Measurements from ENCODE around the gene PLEKHM2.

DNA sequence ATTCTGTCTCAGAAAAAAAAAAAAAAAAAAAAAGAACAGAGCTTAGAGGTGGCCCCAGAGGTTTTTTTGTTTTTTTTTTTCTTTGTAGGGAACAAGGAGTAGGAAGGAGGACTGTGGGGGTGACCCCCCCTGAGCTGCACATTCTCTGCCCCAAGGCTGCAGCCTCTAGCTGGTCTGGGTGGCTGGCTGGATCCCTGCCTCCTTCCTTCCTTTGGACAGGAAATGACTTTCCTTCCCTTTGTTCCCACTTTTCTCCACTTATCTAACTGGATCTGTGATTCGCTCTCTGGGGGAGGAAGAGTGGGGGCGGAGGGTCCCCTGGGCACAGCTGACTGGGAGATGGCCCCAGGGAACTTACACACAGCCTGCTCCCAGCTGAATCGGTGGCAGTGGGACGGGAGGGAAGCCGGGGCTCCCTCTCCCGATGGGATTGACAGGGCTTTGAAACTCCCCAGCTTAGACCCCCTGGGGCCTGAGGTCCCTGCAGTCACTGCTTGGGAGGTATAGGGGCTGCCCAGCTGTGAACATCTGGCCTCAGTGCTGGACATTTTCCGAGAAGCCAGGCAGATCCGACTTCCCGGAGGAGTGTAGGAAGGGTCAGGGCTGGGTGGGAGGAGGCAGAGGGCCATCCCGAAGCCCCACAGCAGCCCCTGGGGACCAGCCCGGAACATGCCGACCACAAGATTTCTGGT is 76.5 kb downstream of the PLEKHM2 start:
- TF ChIP-seq, protein P1, sequence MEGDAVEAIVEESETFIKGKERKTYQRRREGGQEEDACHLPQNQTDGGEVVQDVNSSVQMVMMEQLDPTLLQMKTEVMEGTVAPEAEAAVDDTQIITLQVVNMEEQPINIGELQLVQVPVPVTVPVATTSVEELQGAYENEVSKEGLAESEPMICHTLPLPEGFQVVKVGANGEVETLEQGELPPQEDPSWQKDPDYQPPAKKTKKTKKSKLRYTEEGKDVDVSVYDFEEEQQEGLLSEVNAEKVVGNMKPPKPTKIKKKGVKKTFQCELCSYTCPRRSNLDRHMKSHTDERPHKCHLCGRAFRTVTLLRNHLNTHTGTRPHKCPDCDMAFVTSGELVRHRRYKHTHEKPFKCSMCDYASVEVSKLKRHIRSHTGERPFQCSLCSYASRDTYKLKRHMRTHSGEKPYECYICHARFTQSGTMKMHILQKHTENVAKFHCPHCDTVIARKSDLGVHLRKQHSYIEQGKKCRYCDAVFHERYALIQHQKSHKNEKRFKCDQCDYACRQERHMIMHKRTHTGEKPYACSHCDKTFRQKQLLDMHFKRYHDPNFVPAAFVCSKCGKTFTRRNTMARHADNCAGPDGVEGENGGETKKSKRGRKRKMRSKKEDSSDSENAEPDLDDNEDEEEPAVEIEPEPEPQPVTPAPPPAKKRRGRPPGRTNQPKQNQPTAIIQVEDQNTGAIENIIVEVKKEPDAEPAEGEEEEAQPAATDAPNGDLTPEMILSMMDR (conservative IDR thresholded peaks at IDR 0.05 in 1 of 2, IDR thresholded peaks at IDR 0.05 in 1 of 2; ENCODE audit: extremely low read depth in 1 of 2, insufficient read depth in 1 of 2, low read depth in 1 of 2, low read length in 2 of 2): no peak
- no peak for TF ChIP-seq EZH2 (IDR thresholded peaks at IDR 0.05; ENCODE audit: borderline replicate concordance, low read length)

All from mammary epithelial cell (primary cell).